C4-2B (cell line): Measurements from ENCODE around the gene HCFC1.

Experiments used
- CTCF ChIP-seq: fragments of 450-650 bp; conservative IDR thresholded peaks from 2 replicates; pipeline ENCODE4 v1.5.1; 2017; ENCODE audit warnings: mild to moderate bottlenecking
- ZFX ChIP-seq: fragments of 450-650 bp; IDR thresholded peaks from 2 replicates; pipeline ENCODE4 v1.6.1; 2017

- TF ChIP-seq CTCF: no peak
- no peak for TF ChIP-seq ZFX
Observed at GRCh38 chrX:153959649-153960048, 12.0 kb downstream of the HCFC1 start.
